Stimulated activated effector memory CD8-positive, alpha-beta T cell treated with anti-CD3 and anti-CD28 coated beads, Interleukin-12 subunit alpha, Interleukin-12 subunit beta, amount 100 ng/mL, for 72 hours (primary cell): ENCODE data around the gene SERPINA6.
"Not testable (repeated sequence)": the region's sequence is repeated elsewhere in the genome, so short reads cannot be mapped to it uniquely, and the experiment has no call there.

Source experiments
- ATAC-seq: fragments of 150-1000 bp; cut with Tn5 transposase; 2 replicates; pipeline ENCODE4 v1.10.0; 2021
- DNase-seq, 2 donors: peaks; one replicate each; pipeline ENCODE4 v3.0.0; 2021 to 2022; ENCODE audit warnings: low spot score in 2 of 2
- H3K27ac Mint-ChIP-seq: one replicate; pipeline ENCODE4 v1.8.0; 2022; ENCODE audit warnings: mild to moderate bottlenecking, mixed read lengths
- H3K36me3 Mint-ChIP-seq: one replicate; pipeline ENCODE4 v1.8.0; 2022; ENCODE audit warnings: mild to moderate bottlenecking, mixed read lengths
- H3K4me1 Mint-ChIP-seq: one replicate; pipeline ENCODE4 v1.8.0; 2022; ENCODE audit warnings: mixed read lengths
- H3K4me3 Mint-ChIP-seq: one replicate; pipeline ENCODE4 v1.8.0; 2022; ENCODE audit warnings: mild to moderate bottlenecking, mixed read lengths
- H3K9me3 Mint-ChIP-seq: one replicate; pipeline ENCODE4 v1.8.0; 2022; ENCODE audit warnings: mixed read lengths

SERPINA6 gene

GRCh38 chr14:94360945-94361565, 37.9 kb upstream of the SERPINA6 start:
- no peaks in the 10 kb centered on the region for H3K9me3 Mint-ChIP-seq
- no peaks in the 10 kb centered on the region for H3K4me1 Mint-ChIP-seq
- H3K4me3 Mint-ChIP-seq, result no peak overlapping the region
- ATAC-seq, result no peak
- no peak for DNase-seq
- H3K36me3 Mint-ChIP-seq, result no peaks in the 10 kb centered on the region
- no peak overlapping the region for H3K27ac Mint-ChIP-seq

GRCh38 chr14:94357166-94357565, 34.0 kb upstream of the SERPINA6 start:
- ATAC-seq (no peak), DNase-seq (no peak)
- Mint-ChIP-seq H3K4me3 (no peak overlapping the region), H3K4me1 (no peaks in the 10 kb centered on the region), H3K9me3 (peaks cover under 1% of the 10 kb centered on the region), H3K36me3 (no peaks in the 10 kb centered on the region), H3K27ac (no peak overlapping the region)

- Mint-ChIP-seq H3K4me3 (no peak overlapping the region), H3K36me3 (no peaks in the 10 kb centered on the region), H3K9me3 (peaks cover 7% of the 10 kb centered on the region), H3K27ac (no peak overlapping the region), H3K4me1 (no peaks in the 10 kb centered on the region)
- DNase-seq (peak in 1 of 2 donors; percentile 25), ATAC-seq (no peak)
Measured at GRCh38 chr14:94356379-94357056, 33.4 kb upstream of the SERPINA6 start.

- Mint-ChIP-seq H3K9me3 (peaks cover 9% of the 10 kb centered on the region), H3K27ac (no peak overlapping the region)
Measured at GRCh38 chr14:94355191-94355794, 32.2 kb upstream of the SERPINA6 start.

GRCh38 chr14:94354638-94355185, 31.6 kb upstream of the SERPINA6 start:
- Mint-ChIP-seq H3K4me3 (no peak overlapping the region), H3K36me3 (no peaks in the 10 kb centered on the region), H3K27ac (no peak overlapping the region), H3K9me3 (peaks cover 9% of the 10 kb centered on the region), H3K4me1 (no peaks in the 10 kb centered on the region)
- DNase-seq, result peak in 1 of 2 donors; percentile 7
- peak; percentile 55 for ATAC-seq

More at GRCh38 chr14:94355191-94355794, 32.2 kb upstream of the SERPINA6 start:
- Mint-ChIP-seq H3K36me3 (no peaks in the 10 kb centered on the region), H3K4me3 (no peak overlapping the region), H3K4me1 (no peaks in the 10 kb centered on the region)
- DNase-seq (peak in 1 of 2 donors; percentile 44), ATAC-seq (no peak)

GRCh38 chr14:94354190-94354589, 31.1 kb upstream of the SERPINA6 start:
- ATAC-seq, H3K4me1 Mint-ChIP-seq, H3K27ac Mint-ChIP-seq, H3K9me3 Mint-ChIP-seq, H3K4me3 Mint-ChIP-seq, H3K36me3 Mint-ChIP-seq: not testable (repeated sequence)
- DNase-seq, result peak in 1 of 2 donors; percentile 30

GRCh38 chr14:94349276-94349675, 26.1 kb upstream of the SERPINA6 start:
- Mint-ChIP-seq H3K4me3 (no peak overlapping the region), H3K4me1 (peaks cover 6% of the 10 kb centered on the region), H3K36me3 (no peaks in the 10 kb centered on the region), H3K27ac (no peak overlapping the region), H3K9me3 (peaks cover 9% of the 10 kb centered on the region)
- ATAC-seq (no peak), DNase-seq (peak in 1 of 2 donors; percentile 20)

GRCh38 chr14:94348836-94349235, 25.7 kb upstream of the SERPINA6 start:
- no peak overlapping the region for H3K4me3 Mint-ChIP-seq
- peaks cover 9% of the 10 kb centered on the region for H3K9me3 Mint-ChIP-seq
- H3K4me1 Mint-ChIP-seq, result peaks cover 6% of the 10 kb centered on the region
- DNase-seq (no peak), ATAC-seq (no peak)
- H3K27ac Mint-ChIP-seq, result no peak overlapping the region
- no peaks in the 10 kb centered on the region for H3K36me3 Mint-ChIP-seq

- peaks cover 5% of the 10 kb centered on the region for H3K9me3 Mint-ChIP-seq
- H3K36me3 Mint-ChIP-seq, result no peaks in the 10 kb centered on the region
- peak overlapping the region; percentile 73 for H3K27ac Mint-ChIP-seq
- DNase-seq, result peak in 1 of 2 donors; percentile 43
- no peak for ATAC-seq
- H3K4me1 Mint-ChIP-seq, result peaks cover 9% of the 10 kb centered on the region
- no peak overlapping the region for H3K4me3 Mint-ChIP-seq
Measured at GRCh38 chr14:94346841-94347240, 23.7 kb upstream of the SERPINA6 start.

- not testable (repeated sequence) for H3K9me3 Mint-ChIP-seq, H3K36me3 Mint-ChIP-seq, H3K4me3 Mint-ChIP-seq
- H3K27ac Mint-ChIP-seq, result peak overlapping the region; percentile 73
- peaks cover 15% of the 10 kb centered on the region for H3K4me1 Mint-ChIP-seq
- DNase-seq (peak; percentile 18 to 74), ATAC-seq (peak; percentile 88)
Measured at GRCh38 chr14:94346065-94346786, 23.1 kb upstream of the SERPINA6 start.

- Mint-ChIP-seq H3K4me1 (peaks cover 23% of the 10 kb centered on the region), H3K36me3 (no peaks in the 10 kb centered on the region), H3K4me3 (no peak overlapping the region), H3K27ac (peak overlapping the region; percentile 56), H3K9me3 (peaks cover 6% of the 10 kb centered on the region)
- peak; percentile 31 for ATAC-seq
- DNase-seq, result peak in 1 of 2 donors; percentile 48
Measured at GRCh38 chr14:94345344-94346064, 22.4 kb upstream of the SERPINA6 start.

- H3K4me1 Mint-ChIP-seq, result peaks cover 23% of the 10 kb centered on the region
- no peaks in the 10 kb centered on the region for H3K36me3 Mint-ChIP-seq
- peaks cover 6% of the 10 kb centered on the region for H3K9me3 Mint-ChIP-seq
- H3K4me3 Mint-ChIP-seq, result no peak overlapping the region
- peak overlapping the region; percentile 56 for H3K27ac Mint-ChIP-seq
- DNase-seq (no peak), ATAC-seq (no peak)
Measured at GRCh38 chr14:94344389-94344788, 21.3 kb upstream of the SERPINA6 start.

- peaks cover 6% of the 10 kb centered on the region for H3K9me3 Mint-ChIP-seq
- H3K4me3 Mint-ChIP-seq, result no peak overlapping the region
- no peaks in the 10 kb centered on the region for H3K36me3 Mint-ChIP-seq
- peaks cover 23% of the 10 kb centered on the region for H3K4me1 Mint-ChIP-seq
- peak overlapping the region; percentile 51 for H3K27ac Mint-ChIP-seq
- DNase-seq (peak in 1 of 2 donors; percentile 25), ATAC-seq (no peak)
Measured at GRCh38 chr14:94343238-94344005, 20.3 kb upstream of the SERPINA6 start.

- H3K4me1 Mint-ChIP-seq, result peaks cover 23% of the 10 kb centered on the region
Measured at GRCh38 chr14:94342334-94342934, 19.3 kb upstream of the SERPINA6 start.

More at GRCh38 chr14:94342334-94342934, 19.3 kb upstream of the SERPINA6 start:
- no peak overlapping the region for H3K4me3 Mint-ChIP-seq
- peak in 1 of 2 donors; percentile 46 for DNase-seq
- H3K36me3 Mint-ChIP-seq, result no peaks in the 10 kb centered on the region
- peak overlapping the region; percentile 5 for H3K27ac Mint-ChIP-seq
- peaks cover 6% of the 10 kb centered on the region for H3K9me3 Mint-ChIP-seq
- ATAC-seq, result peak; percentile 75
